Neural progenitor cell (in vitro differentiated cells): ENCODE results near the gene ZNF747. TPM values are rescaled to one million over a fixed set of nuclear protein-coding genes. Genes with fewer than 3 reads are reported as not detected.

Experiments
- DNase-seq: peaks from one replicate; pipeline ENCODE4 v3.0.0-alpha.2; 2016; ENCODE audit warnings: low spot score
- H2AFZ ChIP-seq: fragments of 200-600 bp; sonication (generic); replicated peaks from 2 replicates; pipeline ENCODE4 v1.6.1; 2016; ENCODE audit warnings: antibody characterized with exemption
- H3F3A ChIP-seq: fragments of 200-600 bp; sonication (generic); 2 replicates; pipeline ENCODE4 v1.6.1; 2016; ENCODE audit warnings: antibody characterized with exemption, low read depth
- H3K27ac ChIP-seq: fragments of 200-600 bp; sonication (generic); 2 replicates; pipeline ENCODE4 v1.5.1; 2016; ENCODE audit warnings: mild to moderate bottlenecking
- H3K27me3 ChIP-seq: fragments of 200-600 bp; sonication (generic); 2 replicates; pipeline ENCODE4 v1.6.1; 2016; ENCODE audit warnings: mild to moderate bottlenecking, moderate library complexity
- H3K36me3 ChIP-seq: fragments of 200-600 bp; sonication (generic); 2 replicates; pipeline ENCODE4 v1.5.1; 2016
- H3K4me1 ChIP-seq: fragments of 200-600 bp; sonication (generic); 2 replicates; pipeline ENCODE4 v1.6.1; 2016; ENCODE audit warnings: mixed run types
- H3K4me2 ChIP-seq: fragments of 200-600 bp; sonication (generic); 2 replicates; pipeline ENCODE4 v1.6.1; 2016
- H3K4me3 ChIP-seq: fragments of 200-600 bp; sonication (generic); 2 replicates; pipeline ENCODE4 v1.5.1; 2016
- H3K79me2 ChIP-seq: fragments of 200-600 bp; sonication (generic); 2 replicates; pipeline ENCODE4 v1.6.1; 2016; ENCODE audit warnings: low read depth
- H3K9ac ChIP-seq: fragments of 200-600 bp; sonication (generic); 2 replicates; pipeline ENCODE4 v1.6.1; 2016
- H3K9me3 ChIP-seq: fragments of 200-600 bp; sonication (generic); 2 replicates; pipeline ENCODE4 v1.5.1; 2016; ENCODE audit warnings: low read depth
- H4K20me1 ChIP-seq: fragments of 200-600 bp; sonication (generic); 2 replicates; pipeline ENCODE4 v1.6.1; 2016; ENCODE audit warnings: low read depth
- H3K27ac Mint-ChIP-seq: 3 replicates; pipeline ENCODE4 v1.8.0; 2021; ENCODE audit warnings: mixed read lengths
- H3K27me3 Mint-ChIP-seq: 2 replicates; pipeline ENCODE4 v1.8.0; 2022; ENCODE audit warnings: low read depth, mild to moderate bottlenecking, inconsistent platforms, moderate library complexity, mixed read lengths; ENCODE audit not compliant: insufficient read depth
- H3K36me3 Mint-ChIP-seq: 3 replicates; pipeline ENCODE4 v1.8.0; 2021; ENCODE audit warnings: mixed read lengths
- H3K4me1 Mint-ChIP-seq: 3 replicates; pipeline ENCODE4 v1.8.0; 2021; ENCODE audit warnings: mixed read lengths
- H3K4me3 Mint-ChIP-seq: 3 replicates; pipeline ENCODE4 v1.8.0; 2021; ENCODE audit warnings: mild to moderate bottlenecking, moderate library complexity, mixed read lengths
- H3K9me3 Mint-ChIP-seq: 3 replicates; pipeline ENCODE4 v1.8.0; 2020; ENCODE audit warnings: mixed read lengths
- EZH2 ChIP-seq: fragments of 200-600 bp; sonication (generic); IDR thresholded peaks from 2 replicates; pipeline ENCODE4 v1.6.1; 2017; ENCODE audit warnings: antibody characterized with exemption, mild to moderate bottlenecking, moderate library complexity
- EZH2phosphoT487 ChIP-seq: fragments of 200-600 bp; sonication (generic); IDR thresholded peaks from 2 replicates; pipeline ENCODE4 v1.6.1; 2017; ENCODE audit warnings: antibody characterized with exemption
- total RNA-seq: library from RNA; depleted of rRNA; stranded (reverse); fragments of >200 nt; gene quantifications from 2 replicates; pipeline ENCODE4 v1.2.3, GENCODE V29; 2015; ENCODE audit warnings: low replicate concordance
- TF ChIP-seq, protein P1 (sequence below): fragments of 200-600 bp; sonication (generic); IDR thresholded peaks from 2 replicates; pipeline ENCODE4 v1.5.1; 2017; ENCODE audit warnings: antibody characterized with exemption, mild to moderate bottlenecking

The ZNF747 gene
- total RNA-seq, 1 donor from 2014 or later, result 7.0 TPM

DNA sequence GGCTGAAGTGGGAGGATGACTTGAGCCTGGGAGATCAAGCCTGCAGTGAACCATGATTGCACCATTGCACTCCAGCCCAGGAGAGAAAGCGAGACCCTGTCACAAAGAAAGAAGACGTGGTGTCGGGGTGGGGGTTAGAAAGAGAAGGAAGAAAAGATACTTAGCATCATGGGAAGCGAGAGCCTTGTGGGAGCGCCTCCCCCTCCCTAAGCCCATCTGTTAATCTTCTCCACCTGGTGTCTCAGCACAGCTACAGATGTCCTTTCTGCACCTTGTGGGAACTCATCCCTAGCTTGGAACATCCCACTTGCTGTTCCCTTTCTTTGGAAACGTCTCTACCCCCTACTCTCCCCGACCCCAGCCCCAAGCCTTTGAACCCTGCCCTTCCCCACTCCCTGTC, 30.9 kb upstream of the ZNF747 start:
- TF ChIP-seq, protein P1, sequence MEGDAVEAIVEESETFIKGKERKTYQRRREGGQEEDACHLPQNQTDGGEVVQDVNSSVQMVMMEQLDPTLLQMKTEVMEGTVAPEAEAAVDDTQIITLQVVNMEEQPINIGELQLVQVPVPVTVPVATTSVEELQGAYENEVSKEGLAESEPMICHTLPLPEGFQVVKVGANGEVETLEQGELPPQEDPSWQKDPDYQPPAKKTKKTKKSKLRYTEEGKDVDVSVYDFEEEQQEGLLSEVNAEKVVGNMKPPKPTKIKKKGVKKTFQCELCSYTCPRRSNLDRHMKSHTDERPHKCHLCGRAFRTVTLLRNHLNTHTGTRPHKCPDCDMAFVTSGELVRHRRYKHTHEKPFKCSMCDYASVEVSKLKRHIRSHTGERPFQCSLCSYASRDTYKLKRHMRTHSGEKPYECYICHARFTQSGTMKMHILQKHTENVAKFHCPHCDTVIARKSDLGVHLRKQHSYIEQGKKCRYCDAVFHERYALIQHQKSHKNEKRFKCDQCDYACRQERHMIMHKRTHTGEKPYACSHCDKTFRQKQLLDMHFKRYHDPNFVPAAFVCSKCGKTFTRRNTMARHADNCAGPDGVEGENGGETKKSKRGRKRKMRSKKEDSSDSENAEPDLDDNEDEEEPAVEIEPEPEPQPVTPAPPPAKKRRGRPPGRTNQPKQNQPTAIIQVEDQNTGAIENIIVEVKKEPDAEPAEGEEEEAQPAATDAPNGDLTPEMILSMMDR, result no peak
- no peak for TF ChIP-seq EZH2phosphoT487
- TF ChIP-seq EZH2, result no peak

DNA sequence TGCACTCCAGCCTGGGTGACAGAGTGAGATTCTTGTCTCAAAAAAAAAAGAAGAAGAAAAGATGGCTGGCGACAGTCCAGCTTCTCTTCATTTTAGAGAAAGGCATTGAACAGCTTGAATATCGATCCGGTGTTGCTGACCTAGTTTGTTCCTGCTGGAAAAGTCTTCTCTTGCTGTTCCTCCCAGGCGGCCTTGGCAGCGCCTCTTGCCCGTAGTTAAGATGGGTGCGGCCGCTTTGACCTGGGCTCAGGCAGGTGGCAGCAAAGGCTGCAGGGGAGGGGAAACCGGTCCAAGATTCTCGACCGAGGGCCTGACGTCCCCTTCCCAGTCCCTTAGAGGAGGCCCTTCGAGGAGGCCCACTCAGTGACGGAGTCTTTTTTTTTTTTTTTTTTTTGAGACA, 27.4 kb upstream of the ZNF747 start:
- H3K36me3 Mint-ChIP-seq, result no peaks in the 10 kb centered on the region
- no peak overlapping the region for H3K4me3 ChIP-seq
- no peak overlapping the region for H3K27ac Mint-ChIP-seq

More for the DNA sequence above, 30.9 kb upstream of the ZNF747 start:
- Histone ChIP-seq H3K79me2 (no peaks in the 10 kb centered on the region), H3K9me3 (no peaks in the 10 kb centered on the region), H2AFZ (no peak overlapping the region), H4K20me1 (no peaks in the 10 kb centered on the region), H3K27me3 (peaks cover 15% of the 10 kb centered on the region), H3K9ac (no peak overlapping the region), H3K4me3 (no peak overlapping the region), H3K27ac (no peak overlapping the region), H3F3A (peaks cover 5% of the 10 kb centered on the region), H3K4me1 (peaks cover 4% of the 10 kb centered on the region), H3K36me3 (no peaks in the 10 kb centered on the region), H3K4me2 (no peak overlapping the region)
- no peak for DNase-seq
- no peak overlapping the region for H3K4me3 Mint-ChIP-seq
- peaks cover 8% of the 10 kb centered on the region for H3K27me3 Mint-ChIP-seq
- no peaks in the 10 kb centered on the region for H3K36me3 Mint-ChIP-seq
- no peak overlapping the region for H3K27ac Mint-ChIP-seq
- H3K9me3 Mint-ChIP-seq, result no peaks in the 10 kb centered on the region
- peaks cover 3% of the 10 kb centered on the region for H3K4me1 Mint-ChIP-seq

DNA sequence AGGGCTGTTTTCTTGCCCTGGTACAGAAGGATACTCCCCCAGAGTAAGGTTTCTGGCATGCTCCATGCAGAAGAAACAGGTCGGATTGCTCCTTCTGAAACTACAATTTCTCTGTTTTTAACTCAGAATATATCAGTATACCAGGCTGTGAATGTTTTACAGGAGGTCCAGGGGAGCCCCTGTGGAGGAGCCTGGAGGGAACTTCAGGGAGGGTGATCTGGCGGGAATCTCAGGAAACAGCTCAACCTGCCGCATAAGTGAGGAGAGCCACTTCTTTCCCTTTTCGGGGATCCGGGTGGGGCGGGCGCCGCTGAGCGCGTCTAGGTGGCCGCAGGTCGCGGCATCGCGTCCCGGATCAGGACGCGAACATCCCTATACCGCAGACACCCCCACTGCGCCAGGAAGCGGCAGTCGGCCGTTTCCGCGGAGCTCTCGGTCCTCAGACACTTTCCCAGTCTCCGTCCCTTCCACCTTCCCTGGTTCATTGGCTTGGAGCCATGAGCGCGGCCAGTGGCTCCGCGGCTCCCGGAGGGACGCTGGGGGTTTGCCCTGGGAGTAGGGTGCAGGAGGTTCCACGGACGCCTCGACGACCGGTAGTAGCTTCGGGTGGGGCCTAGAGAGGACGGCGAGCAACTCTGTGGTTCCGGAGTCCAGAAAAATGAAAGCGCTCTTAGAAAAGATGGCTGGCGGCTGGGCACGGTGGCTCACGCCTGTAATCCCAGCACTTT, 26.6 kb upstream of the ZNF747 start:
- no peak overlapping the region for H3K27ac ChIP-seq
- Mint-ChIP-seq H3K4me1 (peaks cover 14% of the 10 kb centered on the region), H3K9me3 (peaks cover 2% of the 10 kb centered on the region), H3K4me3 (peak overlapping the region; percentile 38), H3K36me3 (peaks cover 2% of the 10 kb centered on the region), H3K27me3 (peaks cover 7% of the 10 kb centered on the region), H3K27ac (no peak overlapping the region)
- H3K36me3 ChIP-seq, result no peaks in the 10 kb centered on the region
- H3F3A ChIP-seq, result peaks cover 24% of the 10 kb centered on the region
- H3K27me3 ChIP-seq, result peaks cover 15% of the 10 kb centered on the region
- no peaks in the 10 kb centered on the region for H4K20me1 ChIP-seq
- H3K4me2 ChIP-seq, result peak overlapping the region; percentile 52
- peak; percentile 16 for DNase-seq
- peak overlapping the region; percentile 60 for H2AFZ ChIP-seq
- H3K4me3 ChIP-seq, result no peak overlapping the region
- no peaks in the 10 kb centered on the region for H3K4me1 ChIP-seq
- TF ChIP-seq EZH2phosphoT487 (no peak), EZH2 (no peak)
- TF ChIP-seq, protein P1, result no peak
- peaks cover 15% of the 10 kb centered on the region for H3K79me2 ChIP-seq
- H3K9me3 ChIP-seq, result no peaks in the 10 kb centered on the region
- no peak overlapping the region for H3K9ac ChIP-seq

More for the DNA sequence above, 27.4 kb upstream of the ZNF747 start:
- TF ChIP-seq, protein P1, result no peak
- no peak for TF ChIP-seq EZH2phosphoT487
- no peak for TF ChIP-seq EZH2
- Mint-ChIP-seq H3K9me3 (peaks cover 2% of the 10 kb centered on the region), H3K4me1 (peaks cover 12% of the 10 kb centered on the region), H3K27me3 (peaks cover 8% of the 10 kb centered on the region), H3K4me3 (no peak overlapping the region)
- H3K4me2 ChIP-seq, result no peak overlapping the region
- DNase-seq, result no peak
- H3K27me3 ChIP-seq, result peaks cover 15% of the 10 kb centered on the region
- H3F3A ChIP-seq, result peaks cover 24% of the 10 kb centered on the region
- no peak overlapping the region for H3K9ac ChIP-seq
- H3K36me3 ChIP-seq, result no peaks in the 10 kb centered on the region
- no peaks in the 10 kb centered on the region for H4K20me1 ChIP-seq
- H3K79me2 ChIP-seq, result peaks cover 8% of the 10 kb centered on the region
- no peaks in the 10 kb centered on the region for H3K9me3 ChIP-seq
- no peak overlapping the region for H2AFZ ChIP-seq
- H3K4me1 ChIP-seq, result no peaks in the 10 kb centered on the region
- no peak overlapping the region for H3K27ac ChIP-seq
